MCF 10A (cell line): ENCODE data around the gene MMAB. TPM values are rescaled to one million over a fixed set of nuclear protein-coding genes. Genes with fewer than 3 reads are reported as not detected.

ENCODE experiments used
- BruUV-seq: library from RNA; stranded (reverse); fragments of 400-500 nt; replicated peaks from 2 replicates; lab custom pipeline; 2021; lab: Mats Ljungman, UMichigan
- CTCF ChIA-PET: fragments of 300-600 bp; sonication (Branson Sonifier 250); formaldehyde crosslinking; extraction: SDS; loops from one replicate; lab custom pipeline; 2021; ENCODE audit warnings: antibody characterized with exemption, inconsistent platforms; lab: Yijun Ruan, JAX
- POLR2A ChIA-PET: fragments of 300-600, 350-650 bp; sonication (Branson Sonifier 250); formaldehyde crosslinking; extraction: SDS; loops from one replicate; lab custom pipeline; 2020; ENCODE audit warnings: antibody characterized with exemption, inconsistent platforms; lab: Yijun Ruan, JAX
- DNase-seq: peaks from one replicate; pipeline ENCODE4 v3.0.0-alpha.2; 2018; ENCODE audit not compliant: unreplicated experiment
- H3K27ac Mint-ChIP-seq: one replicate; pipeline ENCODE4 v1.8.0; 2022; ENCODE audit warnings: mild to moderate bottlenecking, low read depth, mixed read lengths; ENCODE audit not compliant: unreplicated experiment
- H3K27me3 Mint-ChIP-seq: one replicate; pipeline ENCODE4 v1.8.0; 2022; ENCODE audit warnings: mixed read lengths; ENCODE audit not compliant: insufficient read depth, unreplicated experiment
- H3K36me3 Mint-ChIP-seq: one replicate; pipeline ENCODE4 v1.8.0; 2022; ENCODE audit warnings: mild to moderate bottlenecking, moderate library complexity, mixed read lengths; ENCODE audit not compliant: insufficient read depth, unreplicated experiment
- H3K4me1 Mint-ChIP-seq: one replicate; pipeline ENCODE4 v1.8.0; 2022; ENCODE audit warnings: mixed read lengths; ENCODE audit not compliant: insufficient read depth, unreplicated experiment
- H3K4me3 Mint-ChIP-seq: one replicate; pipeline ENCODE4 v1.8.0; 2022; ENCODE audit warnings: mild to moderate bottlenecking, moderate library complexity, mixed read lengths; ENCODE audit not compliant: unreplicated experiment
- H3K9me3 Mint-ChIP-seq: one replicate; pipeline ENCODE4 v1.8.0; 2022; ENCODE audit warnings: mixed read lengths; ENCODE audit not compliant: unreplicated experiment
- intact Hi-C: fragments of 100-400 bp; cut with micrococcal nuclease; formaldehyde crosslinking; loops from 2 replicates; pipeline ENCODE4 v1.14.1; 2022
- total RNA-seq: library from RNA; stranded (reverse); gene quantifications from 2 replicates; pipeline ENCODE4 v1.2.3, GENCODE V29; 2022
- TF ChIP-seq, protein P1 (sequence below): fragments of 200-600 bp; IDR thresholded peaks from one replicate; pipeline ENCODE4 v1.8.0; 2022; ENCODE audit warnings: antibody characterized with exemption, mild to moderate bottlenecking; ENCODE audit not compliant: unreplicated experiment

The MMAB gene
- total RNA-seq, 1 experiment from 2014 or later: 59.2 TPM

DNA sequence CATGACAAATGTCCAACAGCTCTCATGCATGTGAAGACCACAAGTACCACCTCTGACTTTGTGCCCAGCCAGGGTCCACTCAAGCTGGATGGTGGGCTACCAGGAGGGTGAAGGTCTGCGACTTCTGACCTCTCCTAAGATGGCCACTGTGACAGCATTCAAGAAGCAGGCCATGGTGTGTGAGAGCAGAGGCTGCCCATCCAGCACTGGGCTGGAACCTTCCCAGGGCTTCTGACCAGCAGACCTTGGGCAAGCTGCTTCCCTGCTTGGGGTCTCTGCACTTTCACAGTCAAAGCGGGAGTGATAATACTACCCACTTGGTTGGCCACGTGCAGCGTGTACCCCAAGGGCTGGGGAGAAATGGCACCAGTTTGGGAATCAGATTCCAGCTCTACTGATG is 10.4 kb downstream of the MMAB start:
- TF ChIP-seq, protein P1, sequence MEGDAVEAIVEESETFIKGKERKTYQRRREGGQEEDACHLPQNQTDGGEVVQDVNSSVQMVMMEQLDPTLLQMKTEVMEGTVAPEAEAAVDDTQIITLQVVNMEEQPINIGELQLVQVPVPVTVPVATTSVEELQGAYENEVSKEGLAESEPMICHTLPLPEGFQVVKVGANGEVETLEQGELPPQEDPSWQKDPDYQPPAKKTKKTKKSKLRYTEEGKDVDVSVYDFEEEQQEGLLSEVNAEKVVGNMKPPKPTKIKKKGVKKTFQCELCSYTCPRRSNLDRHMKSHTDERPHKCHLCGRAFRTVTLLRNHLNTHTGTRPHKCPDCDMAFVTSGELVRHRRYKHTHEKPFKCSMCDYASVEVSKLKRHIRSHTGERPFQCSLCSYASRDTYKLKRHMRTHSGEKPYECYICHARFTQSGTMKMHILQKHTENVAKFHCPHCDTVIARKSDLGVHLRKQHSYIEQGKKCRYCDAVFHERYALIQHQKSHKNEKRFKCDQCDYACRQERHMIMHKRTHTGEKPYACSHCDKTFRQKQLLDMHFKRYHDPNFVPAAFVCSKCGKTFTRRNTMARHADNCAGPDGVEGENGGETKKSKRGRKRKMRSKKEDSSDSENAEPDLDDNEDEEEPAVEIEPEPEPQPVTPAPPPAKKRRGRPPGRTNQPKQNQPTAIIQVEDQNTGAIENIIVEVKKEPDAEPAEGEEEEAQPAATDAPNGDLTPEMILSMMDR: no peak
- DNase-seq: no peak
- Mint-ChIP-seq H3K4me3 (no peak overlapping the region), H3K27me3 (no peaks in the 10 kb centered on the region), H3K27ac (no peak overlapping the region), H3K36me3 (peaks cover 22% of the 10 kb centered on the region), H3K9me3 (no peaks in the 10 kb centered on the region), H3K4me1 (no peaks in the 10 kb centered on the region)
- no TSS peak for BruUV-seq
- intact Hi-C loops: no loop called here
- ChIA-PET POLR2A (interaction anchor here (0.5 to 1.7 kb wide), 2 partner anchors 10 to 128 kb away, joined by 3 to 6 read pairs; no protein-coding TSS in a partner anchor), CTCF (interaction anchor here (0.6 to 1.3 kb wide), 4 partner anchors 9 to 211 kb away, joined by 3 to 4 read pairs (median 3); no protein-coding TSS in a partner anchor)

DNA sequence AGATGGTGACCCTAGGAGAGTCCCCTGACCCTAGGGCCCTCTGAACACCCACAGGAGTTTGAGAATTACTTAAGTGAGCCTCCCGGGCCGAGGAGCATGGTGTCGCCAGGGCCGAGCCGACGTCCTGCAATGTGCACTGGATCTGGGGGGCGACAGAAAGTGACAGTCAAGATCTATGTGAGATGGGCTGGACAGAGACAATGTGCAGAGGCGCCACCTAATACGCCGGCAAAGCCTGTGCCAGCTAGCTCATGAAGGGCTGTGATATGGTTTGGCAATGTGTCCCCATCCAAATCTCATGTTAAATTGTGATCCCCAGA is 11.6 kb downstream of the MMAB start:
- H3K4me1 Mint-ChIP-seq: no peaks in the 10 kb centered on the region
- no TSS peak for BruUV-seq
- no peaks in the 10 kb centered on the region for H3K27me3 Mint-ChIP-seq
- H3K27ac Mint-ChIP-seq: no peak overlapping the region
- TF ChIP-seq, protein P1: no peak
- H3K9me3 Mint-ChIP-seq: no peaks in the 10 kb centered on the region
- no peak for DNase-seq
- intact Hi-C loops: no loop called here
- H3K4me3 Mint-ChIP-seq: no peak overlapping the region
- CTCF ChIA-PET: no interaction called here
- H3K36me3 Mint-ChIP-seq: peaks cover 12% of the 10 kb centered on the region
- POLR2A ChIA-PET: interaction anchor here (1.7 kb wide), 1 partner anchor 9 kb away, joined by 6 read pairs; no protein-coding TSS in a partner anchor

DNA sequence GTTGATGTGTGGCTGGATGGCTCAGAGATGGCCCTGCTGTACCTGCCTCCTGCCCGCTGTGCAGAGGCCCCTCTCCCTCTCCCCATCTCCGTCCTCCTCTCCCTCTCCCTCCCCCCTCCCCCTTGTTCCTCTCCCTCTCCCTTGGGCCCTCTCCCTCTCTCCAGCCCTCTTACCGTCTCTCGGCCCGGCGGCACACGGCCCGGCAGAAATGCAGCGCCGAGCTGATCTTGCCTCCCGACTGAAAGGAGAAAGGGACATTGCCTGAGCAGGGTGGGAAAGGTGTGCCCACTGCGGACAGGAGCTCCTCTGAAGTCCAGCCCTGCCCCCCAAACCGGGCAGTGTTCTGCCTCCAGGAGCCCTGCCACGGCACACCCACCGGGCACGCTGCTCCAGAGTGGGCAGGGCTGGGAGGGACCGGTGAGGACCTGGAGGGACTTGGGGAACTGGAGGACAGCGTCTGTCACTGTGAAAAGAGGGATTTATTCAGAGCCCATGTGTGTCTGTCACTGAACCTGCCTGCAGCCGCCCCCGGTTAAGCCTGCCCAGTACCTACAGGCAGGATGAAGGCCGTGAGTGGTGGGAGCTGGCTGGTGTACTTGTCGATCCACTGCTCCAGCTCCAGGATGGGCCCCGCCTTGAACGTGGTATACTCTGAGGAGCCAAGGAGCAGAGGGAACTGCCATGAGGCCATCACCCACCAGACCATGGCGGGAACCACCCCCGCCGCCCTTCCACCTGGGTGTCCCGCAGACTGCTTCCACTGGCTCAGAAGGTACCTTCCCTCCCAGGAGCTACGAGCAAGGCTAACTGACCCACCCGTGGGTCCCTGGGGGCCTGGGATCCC is 12.2 kb downstream of the MMAB start:
- H3K4me1 Mint-ChIP-seq: no peaks in the 10 kb centered on the region
- no peak overlapping the region for H3K4me3 Mint-ChIP-seq
- TF ChIP-seq, protein P1: no peak
- H3K9me3 Mint-ChIP-seq: no peaks in the 10 kb centered on the region
- POLR2A ChIA-PET: interaction anchor here (1.6 to 1.9 kb wide), 2 partner anchors 12 to 21 kb away, joined by 4 to 5 read pairs; partner anchors contain the start of gene MMAB
- no peak overlapping the region for H3K27ac Mint-ChIP-seq
- peaks cover 15% of the 10 kb centered on the region for H3K36me3 Mint-ChIP-seq
- no peak for DNase-seq
- CTCF ChIA-PET: no interaction called here
- no TSS peak for BruUV-seq
- H3K27me3 Mint-ChIP-seq: no peaks in the 10 kb centered on the region
- intact Hi-C loops: no loop called here

DNA sequence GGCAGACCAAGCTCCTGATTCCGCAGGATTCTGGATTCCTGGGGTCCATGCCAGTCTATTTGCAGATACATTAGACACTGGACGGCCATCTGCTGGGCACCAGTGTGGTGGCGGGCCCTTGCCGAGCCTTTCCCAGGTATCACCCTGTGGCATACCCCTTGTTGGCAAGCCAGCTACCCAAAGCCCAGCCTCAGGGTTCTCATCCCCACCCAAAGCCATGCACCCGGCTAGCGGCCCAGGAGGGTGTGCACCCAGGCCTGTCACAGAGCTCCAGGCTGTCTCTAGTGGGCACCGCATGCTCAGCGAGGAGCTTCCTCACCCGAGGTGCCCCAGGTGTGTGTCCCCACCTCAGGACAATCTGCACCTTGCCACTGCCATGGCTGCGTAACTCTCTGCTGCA is 13.7 kb downstream of the MMAB start:
- no peaks in the 10 kb centered on the region for H3K27me3 Mint-ChIP-seq
- intact Hi-C loops: no loop called here
- no peaks in the 10 kb centered on the region for H3K9me3 Mint-ChIP-seq
- CTCF ChIA-PET: interaction anchor here (0.9 to 1.4 kb wide), 2 partner anchors 38 to 127 kb away, joined by 3 to 4 read pairs; no protein-coding TSS in a partner anchor
- POLR2A ChIA-PET: interaction anchor here (0.6 to 1.9 kb wide), 4 partner anchors 13 to 97 kb away, joined by 3 to 5 read pairs (median 4); partner anchors contain the start of gene MMAB
- H3K36me3 Mint-ChIP-seq: peaks cover 6% of the 10 kb centered on the region
- H3K27ac Mint-ChIP-seq: no peak overlapping the region
- BruUV-seq: no TSS peak
- no peaks in the 10 kb centered on the region for H3K4me1 Mint-ChIP-seq
- no peak for DNase-seq
- TF ChIP-seq, protein P1: no peak
- H3K4me3 Mint-ChIP-seq: no peak overlapping the region
